Measurements from ENCODE around the gene AMBRA1. TPM values are rescaled to one million over a fixed set of nuclear protein-coding genes. Genes with fewer than 3 reads are reported as not detected.
A peak's percentile ranks its signal among the peaks of the same experiment; 100 is the strongest.

AMBRA1 gene
- total RNA-seq, 3 donors from 2014 or later (not counting 1 experiment from before 2014, with no cell fraction given): 41.3 to 52.7 (median 46.2) TPM

- ATAC-seq (peak; percentile 90 to 98 (median 94)), DNase-seq (peak; percentile 91 to 96)
- under 1% methylated on average over 67 of the region's 72 CpGs for WGBS (ENCODE audit: insufficient coverage)
- H3K4me3 ChIP-seq (ENCODE audit: low read length): peak within 1 kb of the TSS; percentile 95
- H3K9me3 ChIP-seq (ENCODE audit: control insufficient read depth, insufficient read depth, low read length): no peaks in the 10 kb centered on the region
- H3K36me3 ChIP-seq (ENCODE audit: control insufficient read depth, insufficient read depth, low read length): peaks cover 5% of the 10 kb centered on the region
- peaks cover 20% of the 10 kb centered on the region for H3K4me1 ChIP-seq (ENCODE audit: control insufficient read depth, insufficient read depth, low read length)
- peaks cover 32 to 41% of the 10 kb centered on the region in 2 donors for H3K4me1 Mint-ChIP-seq
- H3K27me3 Mint-ChIP-seq (ENCODE audit: low read depth in 2 of 2): no peaks in the 10 kb centered on the region
- peak within 1 kb of the TSS; percentile 99 for H3K27ac ChIP-seq (ENCODE audit: low read length)
- H3K4me3 Mint-ChIP-seq: peak within 1 kb of the TSS; percentile 99
- no peaks in the 10 kb centered on the region for H3K27me3 ChIP-seq (ENCODE audit: control insufficient read depth, insufficient read depth, low read length)
- H3K36me3 Mint-ChIP-seq: no peaks in the 10 kb centered on the region
- no peaks in the 10 kb centered on the region for H3K9me3 Mint-ChIP-seq
- intact Hi-C loops (cut with micrococcal nuclease): loop anchor here (1.0 to 10.0 kb wide), 5 partner anchors 23 to 699 kb away; partner anchors contain the start of genes AMBRA1 and DGKZ
- peak within 1 kb of the TSS; percentile 99 to 100 for H3K27ac Mint-ChIP-seq
- TF ChIP-seq CTCF (IDR thresholded peaks at IDR 0.05): peak; percentile 77
Measured at GRCh38 chr11:46617134-46617971, 23.5 kb upstream of the AMBRA1 start, which contains the start of the genes ATG13 and HARBI1. ATG13 (plus strand) TSS chr11:46617553; CDS start chr11:46644292, 26,739 bp downstream. HARBI1 (minus strand) TSS chr11:46617227; CDS start chr11:46616237, 990 bp downstream.

GRCh38 chr11:46616551-46617133 is 22.8 kb upstream of the AMBRA1 start:
- peak; percentile 0 to 1 (median 1) for ATAC-seq
- H3K27me3 Mint-ChIP-seq (ENCODE audit: low read depth in 2 of 2): no peaks in the 10 kb centered on the region
- H3K4me1 Mint-ChIP-seq: peaks cover 34 to 44% of the 10 kb centered on the region in 2 donors

GRCh38 chr11:46615756-46616155 is 21.9 kb upstream of the AMBRA1 start:
- Mint-ChIP-seq H3K9me3 (no peaks in the 10 kb centered on the region), H3K4me1 (peaks cover 32 to 41% of the 10 kb centered on the region in 2 donors), H3K36me3 (no peaks in the 10 kb centered on the region), H3K27me3 (ENCODE audit: low read depth in 2 of 2) (no peaks in the 10 kb centered on the region), H3K4me3 (peak overlapping the region; percentile 99), H3K27ac (peak overlapping the region in 1 of 2 donors; percentile 99)
- no peaks in the 10 kb centered on the region for H3K27me3 ChIP-seq (ENCODE audit: control insufficient read depth, insufficient read depth, low read length)
- H3K27ac ChIP-seq (ENCODE audit: low read length): no peak overlapping the region
- peaks cover 20% of the 10 kb centered on the region for H3K4me1 ChIP-seq (ENCODE audit: control insufficient read depth, insufficient read depth, low read length)
- DNase-seq (no peak), ATAC-seq (no peak)
- intact Hi-C loops (cut with micrococcal nuclease): loop anchor here (5.0 to 10.0 kb wide), 2 partner anchors 59 to 268 kb away; partner anchors contain the start of gene DGKZ
- TF ChIP-seq CTCF (IDR thresholded peaks at IDR 0.05): no peak
- H3K9me3 ChIP-seq (ENCODE audit: control insufficient read depth, insufficient read depth, low read length): no peaks in the 10 kb centered on the region
- WGBS (ENCODE audit: insufficient coverage): 96% methylated on average over 7 of the region's 7 CpGs
- no peak overlapping the region for H3K4me3 ChIP-seq (ENCODE audit: low read length)
- H3K36me3 ChIP-seq (ENCODE audit: control insufficient read depth, insufficient read depth, low read length): no peaks in the 10 kb centered on the region

More at GRCh38 chr11:46616551-46617133, 22.8 kb upstream of the AMBRA1 start:
- intact Hi-C loops (cut with micrococcal nuclease): loop anchor here (1.0 to 10.0 kb wide), 5 partner anchors 22 to 698 kb away; partner anchors contain the start of genes AMBRA1 and DGKZ
- H3K36me3 Mint-ChIP-seq: no peaks in the 10 kb centered on the region
- peaks cover 4% of the 10 kb centered on the region for H3K36me3 ChIP-seq (ENCODE audit: control insufficient read depth, insufficient read depth, low read length)
- H3K9me3 ChIP-seq (ENCODE audit: control insufficient read depth, insufficient read depth, low read length): no peaks in the 10 kb centered on the region
- peak overlapping the region; percentile 99 for H3K4me3 Mint-ChIP-seq
- peak overlapping the region; percentile 89 for H3K27ac ChIP-seq (ENCODE audit: low read length)
- H3K27ac Mint-ChIP-seq: peak overlapping the region; percentile 99 to 100
- no peaks in the 10 kb centered on the region for H3K27me3 ChIP-seq (ENCODE audit: control insufficient read depth, insufficient read depth, low read length)
- DNase-seq: peak in 1 of 2 donors; percentile 52
- TF ChIP-seq CTCF (IDR thresholded peaks at IDR 0.05): no peak
- H3K4me1 ChIP-seq (ENCODE audit: control insufficient read depth, insufficient read depth, low read length): peaks cover 20% of the 10 kb centered on the region
- under 1% methylated on average over 14 of the region's 15 CpGs for WGBS (ENCODE audit: insufficient coverage)
- H3K9me3 Mint-ChIP-seq: no peaks in the 10 kb centered on the region
- peak overlapping the region; percentile 95 for H3K4me3 ChIP-seq (ENCODE audit: low read length)

All from natural killer cell (primary cell).